Fibroblast of mammary gland (primary cell): ENCODE measurements around the gene STARD10.
A peak's percentile ranks its signal among the peaks of the same experiment; 100 is the strongest.

Experiments
- DNase-seq: peaks from one replicate; pipeline ENCODE4 v3.0.0-alpha.2; 2010; ENCODE audit warnings: low read depth
- H3K4me3 ChIP-seq: 2 replicates; pipeline ENCODE4 v1.5.1; 2011; ENCODE audit warnings: low read depth, mild to moderate bottlenecking, low read length, moderate library complexity; ENCODE audit not compliant: control insufficient read depth
- CTCF ChIP-seq: conservative IDR thresholded peaks from 2 replicates; pipeline ENCODE4 v1.5.1; 2011; ENCODE audit warnings: low read depth, low read length, inconsistent platforms; ENCODE audit not compliant: control insufficient read depth, insufficient read depth

The STARD10 gene

GRCh38 chr11:72789493-72790131 lies 4.2 kb downstream of the STARD10 start:
- no peak for TF ChIP-seq CTCF
- DNase-seq: peak; percentile 73

GRCh38 chr11:72788241-72788640 lies 5.6 kb downstream of the STARD10 start:
- DNase-seq: no peak
- H3K4me3 ChIP-seq: no peak overlapping the region
- no peak for TF ChIP-seq CTCF

More at GRCh38 chr11:72789493-72790131, 4.2 kb downstream of the STARD10 start:
- H3K4me3 ChIP-seq: no peak overlapping the region

GRCh38 chr11:72787216-72788104 lies 6.4 kb downstream of the STARD10 start:
- H3K4me3 ChIP-seq: no peak overlapping the region
- no peak for TF ChIP-seq CTCF
- DNase-seq: no peak

GRCh38 chr11:72786305-72787215 lies 7.3 kb downstream of the STARD10 start:
- TF ChIP-seq CTCF: no peak
- no peak overlapping the region for H3K4me3 ChIP-seq

GRCh38 chr11:72784662-72785061 lies 9.2 kb downstream of the STARD10 start:
- DNase-seq: no peak
- no peak for TF ChIP-seq CTCF
- no peak overlapping the region for H3K4me3 ChIP-seq

More at GRCh38 chr11:72786305-72787215, 7.3 kb downstream of the STARD10 start:
- no peak for DNase-seq

- no peak overlapping the region for H3K4me3 ChIP-seq
- no peak for TF ChIP-seq CTCF
- no peak for DNase-seq
These were observed 10.5 kb downstream of the STARD10 start for GRCh38 chr11:72783144-72783905.
